GM23338 (cell line): Measurements from ENCODE around the gene PARL. TPM values are rescaled to one million over a fixed set of nuclear protein-coding genes. Genes with fewer than 3 reads are reported as not detected.

ENCODE experiments used
- ATAC-seq: fragments of 200-7000 bp; cut with Tn5 transposase; 3 replicates; pipeline ENCODE4 v1.9.1; 2020
- DNase-seq: peaks from one replicate; pipeline ENCODE4 v3.0.0-alpha.2; 2015; ENCODE audit warnings: low spot score
- H2AFZ ChIP-seq: fragments of 200-600 bp; sonication (generic); 2 replicates; pipeline ENCODE4 v1.8.0; 2016; ENCODE audit warnings: antibody characterized with exemption, mild to moderate bottlenecking, moderate library complexity
- H3F3A ChIP-seq: fragments of 200-600 bp; sonication (generic); replicated peaks from 2 replicates; pipeline ENCODE4 v1.8.0; 2017; ENCODE audit warnings: antibody characterized with exemption, mixed run types, low read depth
- H3K27ac ChIP-seq: fragments of 200-600 bp; sonication (generic); 2 replicates; pipeline ENCODE4 v1.6.1; 2016; ENCODE audit warnings: low read depth
- H3K27me3 ChIP-seq: fragments of 200-600 bp; sonication (generic); 2 replicates; pipeline ENCODE4 v1.8.0; 2016; ENCODE audit warnings: mild to moderate bottlenecking, mixed run types, moderate library complexity; ENCODE audit not compliant: insufficient read depth
- H3K36me3 ChIP-seq: fragments of 200-600 bp; sonication (generic); 2 replicates; pipeline ENCODE4 v1.8.0; 2016; ENCODE audit warnings: mild to moderate bottlenecking; ENCODE audit not compliant: insufficient read depth
- H3K4me1 ChIP-seq: fragments of 200-600 bp; sonication (generic); 2 replicates; pipeline ENCODE4 v1.8.0; 2016; ENCODE audit warnings: mild to moderate bottlenecking, moderate library complexity; ENCODE audit not compliant: insufficient read depth
- H3K4me2 ChIP-seq: fragments of 200-600 bp; sonication (generic); 2 replicates; pipeline ENCODE4 v1.7.1; 2017; ENCODE audit warnings: mixed run types
- H3K4me3 ChIP-seq: fragments of 200-600 bp; sonication (generic); 2 replicates; pipeline ENCODE4 v1.6.1; 2016; ENCODE audit warnings: mixed run types
- H3K79me2 ChIP-seq: fragments of 200-600 bp; sonication (generic); replicated peaks from 2 replicates; pipeline ENCODE4 v1.8.0; 2017; ENCODE audit warnings: mild to moderate bottlenecking; ENCODE audit not compliant: insufficient read depth
- H3K9me2 ChIP-seq: fragments of 200-600 bp; sonication (generic); 2 replicates; pipeline ENCODE4 v1.8.0; 2017; ENCODE audit not compliant: insufficient read depth
- H4K20me1 ChIP-seq: fragments of 200-600 bp; sonication (generic); replicated peaks from 2 replicates; pipeline ENCODE4 v1.8.0; 2017; ENCODE audit warnings: mild to moderate bottlenecking; ENCODE audit not compliant: insufficient read depth
- H3K27ac Mint-ChIP-seq: 2 replicates; pipeline ENCODE4 v1.8.0; 2020; ENCODE audit warnings: inconsistent platforms, mild to moderate bottlenecking, moderate library complexity, mixed read lengths
- H3K27me3 Mint-ChIP-seq: 3 replicates; pipeline ENCODE4 v1.8.0; 2022; ENCODE audit warnings: low read depth, mild to moderate bottlenecking, moderate library complexity, mixed read lengths, inconsistent platforms; ENCODE audit not compliant: insufficient read depth, poor library complexity
- H3K36me3 Mint-ChIP-seq: 3 replicates; pipeline ENCODE4 v1.8.0; 2021; ENCODE audit warnings: low read depth, mild to moderate bottlenecking, inconsistent platforms, moderate library complexity, mixed read lengths
- H3K4me1 Mint-ChIP-seq: 3 replicates; pipeline ENCODE4 v1.8.0; 2020; ENCODE audit warnings: mild to moderate bottlenecking, inconsistent platforms, mixed read lengths
- H3K4me3 Mint-ChIP-seq: 3 replicates; pipeline ENCODE4 v1.8.0; 2021; ENCODE audit warnings: moderate library complexity, mild to moderate bottlenecking, inconsistent platforms, mixed read lengths
- H3K9me3 Mint-ChIP-seq: 3 replicates; pipeline ENCODE4 v1.8.0; 2020; ENCODE audit warnings: moderate library complexity, mild to moderate bottlenecking, inconsistent platforms, mixed read lengths
- CREB1 ChIP-seq: fragments of 250-450 bp; sonication (Bioruptor Pico); IDR thresholded peaks from 2 replicates; pipeline ENCODE4 v1.5.0; 2020; ENCODE audit warnings: low read depth, mild to moderate bottlenecking, moderate library complexity
- ETS1 ChIP-seq: IDR thresholded peaks from 2 replicates; pipeline ENCODE4 v1.6.1; 2016; ENCODE audit warnings: antibody characterized with exemption
- EZH2 ChIP-seq: fragments of 200-600 bp; sonication (generic); IDR thresholded peaks from one replicate; pipeline ENCODE4 v1.8.0; 2017; ENCODE audit warnings: antibody characterized with exemption, mild to moderate bottlenecking, low read depth; ENCODE audit not compliant: unreplicated experiment
- EZH2phosphoT487 ChIP-seq: fragments of 200-600 bp; sonication (generic); IDR thresholded peaks from one replicate; pipeline ENCODE4 v1.8.1; 2018; ENCODE audit warnings: antibody characterized with exemption; ENCODE audit not compliant: unreplicated experiment
- JUNB ChIP-seq: IDR thresholded peaks from one replicate; pipeline ENCODE4 v1.6.1; 2016; ENCODE audit warnings: antibody characterized with exemption; ENCODE audit not compliant: unreplicated experiment
- NANOG ChIP-seq: IDR thresholded peaks from 2 replicates; pipeline ENCODE4 v1.6.1; 2016; ENCODE audit warnings: antibody characterized with exemption, borderline replicate concordance
- POLR2AphosphoS5 ChIP-seq: IDR thresholded peaks from 2 replicates; pipeline ENCODE4 v1.6.1; 2016; ENCODE audit warnings: antibody characterized with exemption, low read depth
- REST ChIP-seq: IDR thresholded peaks from one replicate; pipeline ENCODE4 v1.6.1; 2018; ENCODE audit warnings: antibody characterized with exemption; ENCODE audit not compliant: unreplicated experiment
- STAT1 ChIP-seq: IDR thresholded peaks from one replicate; pipeline ENCODE4 v1.6.1; 2016; ENCODE audit warnings: antibody characterized with exemption; ENCODE audit not compliant: unreplicated experiment
- ZNF114 ChIP-seq: fragments of 250-450 bp; sonication (Bioruptor Pico); IDR thresholded peaks from 2 replicates; pipeline ENCODE4 v1.5.0; 2020; ENCODE audit warnings: mild to moderate bottlenecking, moderate library complexity
- polyA plus RNA-seq: library from polyadenylated mRNA; unstranded; fragments of >200 nt; fragmentation: Nextera tagmentation; extraction: Ambion mirVana; gene quantifications from 2 replicates; pipeline ENCODE4 v1.2.1, GENCODE V29; 2016
- total RNA-seq: library from RNA; depleted of rRNA; stranded (reverse); fragments of >200 nt; shearing (Covaris generic); gene quantifications from 2 replicates; pipeline ENCODE4 v1.2.3, GENCODE V29; 2014

The PARL gene
- total and polyA plus RNA-seq, 2 experiments from 2014 or later = 67.5 to 78.7 TPM

GRCh38 chr3:183839751-183840150 lies 44.9 kb downstream of the PARL start (continued):
- no peak for TF ChIP-seq REST
- TF ChIP-seq CREB1 (CRISPR knock-in tag) = no peak
- TF ChIP-seq JUNB = no peak
- no peak for TF ChIP-seq ZNF114 (CRISPR knock-in tag)
- no peak for TF ChIP-seq POLR2AphosphoS5
- no peak for TF ChIP-seq ETS1
- TF ChIP-seq EZH2phosphoT487 = no peak
- TF ChIP-seq EZH2 = no peak
- TF ChIP-seq STAT1 = no peak

- Mint-ChIP-seq H3K27me3 (peaks cover 2% of the 10 kb centered on the region), H3K27ac (no peak overlapping the region), H3K9me3 (no peaks in the 10 kb centered on the region), H3K36me3 (peaks cover 60% of the 10 kb centered on the region), H3K4me3 (no peak overlapping the region), H3K4me1 (no peaks in the 10 kb centered on the region)
- no peaks in the 10 kb centered on the region for H3K9me2 ChIP-seq
- TF ChIP-seq NANOG = no peak
- no peak for TF ChIP-seq EZH2phosphoT487
- TF ChIP-seq REST = no peak
- TF ChIP-seq STAT1 = no peak
- H3K4me3 ChIP-seq = no peak overlapping the region
- no peak for ATAC-seq
- no peaks in the 10 kb centered on the region for H3F3A ChIP-seq
- H3K27me3 ChIP-seq = no peaks in the 10 kb centered on the region
- H3K79me2 ChIP-seq = no peaks in the 10 kb centered on the region
- H3K4me2 ChIP-seq = no peak overlapping the region
- no peaks in the 10 kb centered on the region for H3K4me1 ChIP-seq
- H3K27ac ChIP-seq = no peak overlapping the region
- no peak for DNase-seq
- peaks cover 14% of the 10 kb centered on the region for H3K36me3 ChIP-seq
- no peak overlapping the region for H2AFZ ChIP-seq
- H4K20me1 ChIP-seq = peaks cover 6% of the 10 kb centered on the region; the same call in 1 of the 2 replicates
These were observed 46.8 kb downstream of the PARL start for GRCh38 chr3:183837894-183838293.
